Measurements from ENCODE around the gene BTD. TPM values are rescaled to one million over a fixed set of nuclear protein-coding genes. Genes with fewer than 3 reads are reported as not detected.
A peak's percentile ranks its signal among the peaks of the same experiment; 100 is the strongest.

The BTD gene, protein sequence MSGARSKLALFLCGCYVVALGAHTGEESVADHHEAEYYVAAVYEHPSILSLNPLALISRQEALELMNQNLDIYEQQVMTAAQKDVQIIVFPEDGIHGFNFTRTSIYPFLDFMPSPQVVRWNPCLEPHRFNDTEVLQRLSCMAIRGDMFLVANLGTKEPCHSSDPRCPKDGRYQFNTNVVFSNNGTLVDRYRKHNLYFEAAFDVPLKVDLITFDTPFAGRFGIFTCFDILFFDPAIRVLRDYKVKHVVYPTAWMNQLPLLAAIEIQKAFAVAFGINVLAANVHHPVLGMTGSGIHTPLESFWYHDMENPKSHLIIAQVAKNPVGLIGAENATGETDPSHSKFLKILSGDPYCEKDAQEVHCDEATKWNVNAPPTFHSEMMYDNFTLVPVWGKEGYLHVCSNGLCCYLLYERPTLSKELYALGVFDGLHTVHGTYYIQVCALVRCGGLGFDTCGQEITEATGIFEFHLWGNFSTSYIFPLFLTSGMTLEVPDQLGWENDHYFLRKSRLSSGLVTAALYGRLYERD
- total RNA-seq = 10 to 100 TPM in 3 of 4 donors, 1 to 10 TPM in 1; 7.7 to 16.6 (median 12.3) TPM

DNA sequence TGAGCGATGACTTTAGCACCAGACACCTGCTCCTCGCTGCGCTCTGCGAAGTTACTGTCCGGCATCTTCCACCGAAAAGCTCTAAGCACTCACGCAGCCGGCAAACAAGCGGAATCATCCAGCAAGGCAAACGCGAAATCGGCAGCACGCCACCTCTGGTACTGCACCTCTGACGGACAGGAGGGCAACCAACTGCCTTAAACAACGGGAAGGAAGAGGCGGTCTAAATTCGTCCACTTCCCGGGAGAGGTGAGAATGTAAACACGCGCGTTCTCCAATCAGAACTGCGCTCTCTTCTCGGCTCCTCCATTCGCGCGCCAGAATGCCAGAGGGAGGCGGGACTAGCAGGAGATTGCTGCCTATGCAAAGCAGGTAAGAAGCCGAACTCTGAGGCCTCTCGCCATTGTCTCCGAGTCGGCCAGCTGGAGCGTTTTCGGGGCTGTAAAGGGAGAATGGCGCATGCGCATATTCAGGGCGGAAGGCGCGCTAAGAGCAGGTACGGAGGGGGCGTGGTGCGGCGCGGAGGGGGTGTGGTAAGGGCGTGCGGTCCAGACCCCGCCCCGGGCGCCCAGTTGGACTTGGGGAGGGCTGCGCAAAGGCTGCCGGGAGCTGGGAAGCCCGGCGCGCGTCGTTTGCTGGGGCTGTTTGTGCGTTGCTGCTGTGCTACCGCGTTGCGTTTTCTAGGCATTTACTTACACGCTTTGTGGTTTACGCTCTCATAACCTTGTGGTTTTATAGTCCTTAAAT, at the start of gene BTD, which contains the start of gene HACL1:
BTD (plus strand) TSS at position 347 of the 747 bp plus-strand sequence. CDS start 33,695 bp downstream, outside the sequence.
HACL1 (minus strand) TSS at position 171 of the 747 bp plus-strand sequence; CDS start at position 65, 106 bp downstream.
- no peak for DNase-seq
- Histone ChIP-seq H3K27ac (peak within 1 kb of the TSS; percentile 83 to 95 (median 94)), H3K36me3 (peaks cover 0 to 30% (median 0%) of the 10 kb centered on the region in 3 donors), H3K4me1 (peaks cover 5 to 40% (median 22%) of the 10 kb centered on the region in 3 donors), H3K27me3 (no peaks in the 10 kb centered on the region), H3K9me3 (no peaks in the 10 kb centered on the region), H3K4me3 (peak within 1 kb of the TSS; percentile 81 to 96 (median 89))
- WGBS, 2 donors = 0 to 1% methylated on average over 32 to 47 of the region's 61 CpGs
- intact Hi-C loops (cut with DNase I) = no loop called here
- TF ChIP-seq, protein P1, sequence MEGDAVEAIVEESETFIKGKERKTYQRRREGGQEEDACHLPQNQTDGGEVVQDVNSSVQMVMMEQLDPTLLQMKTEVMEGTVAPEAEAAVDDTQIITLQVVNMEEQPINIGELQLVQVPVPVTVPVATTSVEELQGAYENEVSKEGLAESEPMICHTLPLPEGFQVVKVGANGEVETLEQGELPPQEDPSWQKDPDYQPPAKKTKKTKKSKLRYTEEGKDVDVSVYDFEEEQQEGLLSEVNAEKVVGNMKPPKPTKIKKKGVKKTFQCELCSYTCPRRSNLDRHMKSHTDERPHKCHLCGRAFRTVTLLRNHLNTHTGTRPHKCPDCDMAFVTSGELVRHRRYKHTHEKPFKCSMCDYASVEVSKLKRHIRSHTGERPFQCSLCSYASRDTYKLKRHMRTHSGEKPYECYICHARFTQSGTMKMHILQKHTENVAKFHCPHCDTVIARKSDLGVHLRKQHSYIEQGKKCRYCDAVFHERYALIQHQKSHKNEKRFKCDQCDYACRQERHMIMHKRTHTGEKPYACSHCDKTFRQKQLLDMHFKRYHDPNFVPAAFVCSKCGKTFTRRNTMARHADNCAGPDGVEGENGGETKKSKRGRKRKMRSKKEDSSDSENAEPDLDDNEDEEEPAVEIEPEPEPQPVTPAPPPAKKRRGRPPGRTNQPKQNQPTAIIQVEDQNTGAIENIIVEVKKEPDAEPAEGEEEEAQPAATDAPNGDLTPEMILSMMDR (IDR thresholded peaks at IDR 0.05) = peak in 3 of 6 experiments; percentile 18 to 40 (median 32)
- peak in 3 of 4 donors; percentile 7 to 77 (median 61) for TF ChIP-seq POLR2A (IDR thresholded peaks at IDR 0.05)

DNA sequence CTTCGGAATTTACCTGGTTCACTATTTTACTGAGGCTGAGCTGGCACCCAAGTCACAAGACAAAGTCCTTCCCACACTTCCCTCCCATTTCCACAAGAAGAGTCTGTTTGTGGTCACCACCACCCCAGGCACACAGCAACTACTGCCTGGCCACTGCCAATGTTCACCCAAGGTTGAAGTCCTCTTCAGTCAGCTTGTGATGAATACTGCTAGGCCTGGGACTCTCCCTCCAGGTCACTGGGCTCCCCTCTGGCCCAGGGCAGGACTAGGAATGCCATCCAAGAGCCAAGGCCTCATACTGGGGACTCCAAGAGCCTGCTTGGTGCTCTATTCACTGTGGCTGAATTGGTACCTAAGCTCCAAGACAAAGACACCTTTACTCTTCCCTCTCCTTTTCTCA, 49.6 kb upstream of the BTD start:
- H3K4me3 ChIP-seq = no peak overlapping the region
- no peak for TF ChIP-seq POLR2A (IDR thresholded peaks at IDR 0.05)
- TF ChIP-seq, protein P1 (IDR thresholded peaks at IDR 0.05) = no peak
- H3K4me1 ChIP-seq = peaks cover 0 to 6% (median 0%) of the 10 kb centered on the region in 3 donors
- DNase-seq = no peak
- H3K36me3 ChIP-seq = peaks cover 0 to 29% (median 0%) of the 10 kb centered on the region in 3 donors
- H3K27me3 ChIP-seq = no peaks in the 10 kb centered on the region
- WGBS, 2 donors = 86% methylated on average over 1 of the region's 1 CpG; no CpG with 5 or more reads in 1 of the 2 donors
- H3K9me3 ChIP-seq = no peaks in the 10 kb centered on the region
- H3K27ac ChIP-seq = no peak overlapping the region
- intact Hi-C loops (cut with DNase I) = no loop called here

DNA sequence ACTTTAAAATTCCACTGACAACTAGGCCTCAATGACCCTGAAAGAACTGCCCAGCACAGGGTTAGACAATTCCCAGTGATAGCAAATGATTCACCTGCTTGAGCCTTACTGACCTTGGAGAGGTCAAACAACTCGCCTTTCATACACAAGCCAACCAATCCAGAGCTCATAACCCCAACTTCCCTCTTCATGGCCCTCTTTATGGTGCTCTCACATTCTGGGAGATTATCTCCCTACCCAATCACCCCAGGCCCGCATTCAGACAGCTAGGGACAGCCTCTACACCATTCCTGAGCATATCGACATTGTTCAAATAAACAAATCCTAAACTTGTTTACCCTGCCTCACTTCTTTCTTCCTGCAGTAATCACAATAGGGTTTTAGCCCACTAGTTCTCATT, 47.8 kb upstream of the BTD start:
- WGBS, 2 donors = 82 to 83% methylated on average over 3 of the region's 3 CpGs
- no peak for DNase-seq
- peaks cover 0 to 16% (median 0%) of the 10 kb centered on the region in 3 donors for H3K4me1 ChIP-seq
- H3K27me3 ChIP-seq = no peaks in the 10 kb centered on the region
- no peak overlapping the region for H3K27ac ChIP-seq
- peaks cover 0 to 29% (median 0%) of the 10 kb centered on the region in 3 donors for H3K36me3 ChIP-seq
- intact Hi-C loops (cut with DNase I) = no loop called here
- TF ChIP-seq POLR2A (IDR thresholded peaks at IDR 0.05) = no peak
- TF ChIP-seq, protein P1 (IDR thresholded peaks at IDR 0.05) = no peak
- no peaks in the 10 kb centered on the region for H3K9me3 ChIP-seq
- H3K4me3 ChIP-seq = no peak overlapping the region

DNA sequence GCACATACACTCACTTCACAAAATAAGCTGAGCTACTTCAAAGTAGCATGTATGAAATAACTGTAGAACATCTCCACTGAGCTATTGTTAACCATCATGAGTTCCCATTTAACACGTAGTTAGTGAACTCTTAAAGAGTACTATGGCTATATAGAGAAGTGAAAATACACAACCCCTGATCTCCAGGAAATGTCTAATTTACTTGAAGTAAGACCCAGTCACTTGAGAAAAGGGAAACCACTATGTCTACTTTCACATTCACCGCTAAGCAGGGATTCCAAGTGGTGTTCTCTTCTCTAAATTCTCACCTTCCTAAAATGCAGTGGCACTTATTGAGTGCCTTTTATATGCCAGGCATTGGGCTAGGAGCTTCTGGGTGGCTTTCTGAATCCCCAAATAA, 45.0 kb upstream of the BTD start:
- Histone ChIP-seq H3K9me3 (no peaks in the 10 kb centered on the region), H3K27ac (no peak overlapping the region), H3K4me1 (peaks cover 0 to 12% (median 0%) of the 10 kb centered on the region in 3 donors), H3K4me3 (no peak overlapping the region), H3K36me3 (peaks cover 0 to 55% (median 0%) of the 10 kb centered on the region in 3 donors), H3K27me3 (no peaks in the 10 kb centered on the region)
- WGBS, 2 donors = 40 to 60% methylated on average over 2 of the region's 2 CpGs
- TF ChIP-seq POLR2A (IDR thresholded peaks at IDR 0.05) = no peak
- TF ChIP-seq, protein P1 (IDR thresholded peaks at IDR 0.05) = no peak
- intact Hi-C loops (cut with DNase I) = no loop called here
- DNase-seq = no peak

Data from esophagus squamous epithelium (tissue), 5 donors.